Fibroblast of mammary gland (primary cell): ENCODE measurements around the gene ACTA2.

ENCODE experiments used
- DNase-seq: peaks from one replicate; pipeline ENCODE4 v3.0.0-alpha.2; 2010; ENCODE audit warnings: low read depth
- H3K4me3 ChIP-seq: 2 replicates; pipeline ENCODE4 v1.5.1; 2011; ENCODE audit warnings: low read depth, mild to moderate bottlenecking, low read length, moderate library complexity; ENCODE audit not compliant: control insufficient read depth
- CTCF ChIP-seq: conservative IDR thresholded peaks from 2 replicates; pipeline ENCODE4 v1.5.1; 2011; ENCODE audit warnings: low read depth, low read length, inconsistent platforms; ENCODE audit not compliant: control insufficient read depth, insufficient read depth

Gene ACTA2

GRCh38 chr10:88946200-88946599, 6.4 kb downstream of the ACTA2 start:
- no peak for TF ChIP-seq CTCF
- DNase-seq = no peak
- no peak overlapping the region for H3K4me3 ChIP-seq

DNA sequence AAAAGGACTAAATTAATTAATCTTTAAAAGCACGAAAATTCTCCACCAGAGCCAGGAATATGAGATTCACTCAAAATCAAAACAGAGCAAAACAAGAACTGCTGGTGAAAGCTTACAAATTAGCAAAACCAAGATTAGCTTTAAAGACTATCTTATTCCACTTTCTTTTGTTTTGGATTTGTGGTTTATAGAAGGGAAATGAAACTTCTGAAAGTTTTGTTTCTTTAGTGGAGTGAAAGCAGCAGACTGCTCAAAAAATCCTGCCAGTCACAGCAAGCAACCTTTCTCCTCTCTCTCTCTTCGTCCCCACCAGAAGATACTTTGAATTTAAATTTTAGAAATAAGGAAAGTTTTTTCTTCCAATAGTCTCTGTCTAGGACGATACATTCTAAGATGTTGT, 7.8 kb downstream of the ACTA2 start:
- TF ChIP-seq CTCF = no peak
- no peak overlapping the region for H3K4me3 ChIP-seq
- no peak for DNase-seq

DNA sequence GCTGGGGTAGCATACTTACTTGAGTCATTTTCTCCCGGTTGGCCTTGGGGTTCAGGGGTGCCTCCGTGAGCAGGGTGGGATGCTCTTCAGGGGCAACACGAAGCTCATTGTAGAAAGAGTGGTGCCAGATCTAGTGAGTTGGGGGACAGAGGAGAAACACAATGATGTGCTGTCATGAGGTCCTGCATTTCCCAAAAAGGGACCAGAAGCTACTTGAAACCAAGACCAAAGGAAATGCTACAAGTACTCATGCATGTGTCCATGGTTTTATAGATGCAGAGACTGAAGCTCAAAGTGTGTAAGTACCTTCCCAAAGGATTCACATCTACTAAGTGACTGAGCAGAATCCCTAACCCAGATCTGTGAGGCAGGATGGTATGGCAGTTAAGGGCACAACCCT, 8.8 kb downstream of the ACTA2 start:
- DNase-seq = no peak
- TF ChIP-seq CTCF = no peak
- H3K4me3 ChIP-seq = no peak overlapping the region

GRCh38 chr10:88941026-88941425, 11.5 kb downstream of the ACTA2 start:
- DNase-seq = no peak
- no peak for TF ChIP-seq CTCF
- no peak overlapping the region for H3K4me3 ChIP-seq

- no peak for TF ChIP-seq CTCF
- no peak for DNase-seq
- H3K4me3 ChIP-seq = no peak overlapping the region
These were observed 13.6 kb downstream of the ACTA2 start for GRCh38 chr10:88938938-88939337.

DNA sequence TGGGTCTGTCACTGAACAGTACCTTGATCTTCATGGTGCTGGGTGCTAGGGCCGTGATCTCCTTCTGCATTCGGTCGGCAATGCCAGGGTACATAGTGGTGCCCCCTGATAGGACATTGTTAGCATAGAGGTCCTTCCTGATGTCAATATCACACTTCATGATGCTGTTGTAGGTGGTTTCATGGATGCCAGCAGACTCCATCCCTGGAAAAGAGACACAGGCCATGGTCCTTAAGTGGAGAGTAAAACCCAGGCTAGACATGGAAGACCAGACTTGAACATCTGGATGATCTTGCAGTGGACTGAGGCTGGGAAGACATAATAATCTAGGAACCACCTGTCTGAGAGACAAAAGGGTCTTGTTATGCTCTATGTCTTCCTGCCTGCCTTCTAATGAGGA, 14.5 kb downstream of the ACTA2 start:
- no peak for DNase-seq

More for the DNA sequence above, 14.5 kb downstream of the ACTA2 start:
- no peak overlapping the region for H3K4me3 ChIP-seq
- no peak for TF ChIP-seq CTCF
